HUES6 (cell line): ENCODE measurements around the gene SPOCK1.
A peak's percentile ranks its signal among the peaks of the same experiment; 100 is the strongest.

Source experiments
- H3K27ac ChIP-seq: 2 replicates; pipeline ENCODE4 v1.7.0; 2013; ENCODE audit warnings: low read depth, mild to moderate bottlenecking, low read length, inconsistent platforms
- H3K27me3 ChIP-seq: 2 replicates; pipeline ENCODE4 v1.6.1; 2013; ENCODE audit warnings: low read length; ENCODE audit not compliant: control insufficient read depth, insufficient read depth
- H3K36me3 ChIP-seq: 2 replicates; pipeline ENCODE4 v1.6.1; 2013; ENCODE audit warnings: low read length; ENCODE audit not compliant: control insufficient read depth, insufficient read depth
- H3K4me1 ChIP-seq: 2 replicates; pipeline ENCODE4 v1.6.1; 2013; ENCODE audit warnings: low read length; ENCODE audit not compliant: control insufficient read depth, insufficient read depth
- H3K4me3 ChIP-seq: 2 replicates; pipeline ENCODE4 v1.5.1; 2013; ENCODE audit warnings: low read depth, low read length
- H3K9ac ChIP-seq: one replicate; pipeline ENCODE4 v1.6.1; 2013; ENCODE audit warnings: mild to moderate bottlenecking, low read length
- H3K9me3 ChIP-seq: 2 replicates; pipeline ENCODE4 v1.6.1; 2013; ENCODE audit warnings: low read depth, low read length; ENCODE audit not compliant: control insufficient read depth, insufficient read depth

Gene SPOCK1

GRCh38 chr5:137155261-137156000, 343.7 kb downstream of the SPOCK1 start:
- Histone ChIP-seq H3K27ac (no peak overlapping the region), H3K4me1 (peaks cover 10% of the 10 kb centered on the region), H3K36me3 (no peaks in the 10 kb centered on the region), H3K4me3 (no peak overlapping the region), H3K9ac (no peak overlapping the region), H3K27me3 (no peaks in the 10 kb centered on the region), H3K9me3 (no peaks in the 10 kb centered on the region)

GRCh38 chr5:137152616-137153015, 346.5 kb downstream of the SPOCK1 start:
- Histone ChIP-seq H3K9me3 (no peaks in the 10 kb centered on the region), H3K36me3 (no peaks in the 10 kb centered on the region), H3K9ac (no peak overlapping the region), H3K4me1 (peaks cover 18% of the 10 kb centered on the region), H3K4me3 (no peak overlapping the region), H3K27me3 (no peaks in the 10 kb centered on the region), H3K27ac (no peak overlapping the region)

GRCh38 chr5:137148655-137149054, 350.5 kb downstream of the SPOCK1 start:
- Histone ChIP-seq H3K36me3 (no peaks in the 10 kb centered on the region), H3K4me1 (peaks cover 29% of the 10 kb centered on the region), H3K27ac (no peak overlapping the region), H3K9me3 (no peaks in the 10 kb centered on the region), H3K27me3 (no peaks in the 10 kb centered on the region), H3K4me3 (no peak overlapping the region), H3K9ac (no peak overlapping the region)

GRCh38 chr5:137148159-137148558, 351.0 kb downstream of the SPOCK1 start:
- Histone ChIP-seq H3K4me3 (no peak overlapping the region), H3K27ac (no peak overlapping the region), H3K9ac (no peak overlapping the region), H3K9me3 (no peaks in the 10 kb centered on the region), H3K36me3 (no peaks in the 10 kb centered on the region), H3K4me1 (peaks cover 29% of the 10 kb centered on the region), H3K27me3 (no peaks in the 10 kb centered on the region)

- H3K27ac ChIP-seq: no peak overlapping the region
- H3K4me1 ChIP-seq: peaks cover 29% of the 10 kb centered on the region
- H3K27me3 ChIP-seq: no peaks in the 10 kb centered on the region
- no peak overlapping the region for H3K4me3 ChIP-seq
- H3K36me3 ChIP-seq: no peaks in the 10 kb centered on the region
- no peaks in the 10 kb centered on the region for H3K9me3 ChIP-seq
- no peak overlapping the region for H3K9ac ChIP-seq
These were observed 351.8 kb downstream of the SPOCK1 start for GRCh38 chr5:137147346-137147745.

GRCh38 chr5:137146402-137146890, 352.7 kb downstream of the SPOCK1 start:
- H3K9ac ChIP-seq: peak overlapping the region; percentile 12
- H3K27me3 ChIP-seq: no peaks in the 10 kb centered on the region
- H3K9me3 ChIP-seq: no peaks in the 10 kb centered on the region
- peaks cover 29% of the 10 kb centered on the region for H3K4me1 ChIP-seq
- no peak overlapping the region for H3K4me3 ChIP-seq
- H3K36me3 ChIP-seq: no peaks in the 10 kb centered on the region
- H3K27ac ChIP-seq: peak overlapping the region; percentile 4; the same call in 1 of the 2 replicates

GRCh38 chr5:137145721-137146120, 353.4 kb downstream of the SPOCK1 start:
- no peaks in the 10 kb centered on the region for H3K27me3 ChIP-seq
- H3K9ac ChIP-seq: peak overlapping the region; percentile 5
- H3K9me3 ChIP-seq: no peaks in the 10 kb centered on the region
- no peak overlapping the region for H3K4me3 ChIP-seq
- H3K36me3 ChIP-seq: no peaks in the 10 kb centered on the region
- no peak overlapping the region for H3K27ac ChIP-seq
- H3K4me1 ChIP-seq: peaks cover 29% of the 10 kb centered on the region

- Histone ChIP-seq H3K4me1 (peaks cover 29% of the 10 kb centered on the region), H3K9me3 (no peaks in the 10 kb centered on the region), H3K9ac (no peak overlapping the region), H3K27me3 (peaks cover 3% of the 10 kb centered on the region; the same call in 1 of the 2 replicates), H3K4me3 (no peak overlapping the region), H3K27ac (no peak overlapping the region), H3K36me3 (no peaks in the 10 kb centered on the region)
These were observed 354.5 kb downstream of the SPOCK1 start for GRCh38 chr5:137144656-137145055.

GRCh38 chr5:137142764-137143605, 356.1 kb downstream of the SPOCK1 start:
- H3K27ac ChIP-seq: no peak overlapping the region
- peaks cover 25% of the 10 kb centered on the region for H3K4me1 ChIP-seq
- H3K9me3 ChIP-seq: no peaks in the 10 kb centered on the region
- no peak overlapping the region for H3K9ac ChIP-seq
- peaks cover 3% of the 10 kb centered on the region; the same call in 1 of the 2 replicates for H3K27me3 ChIP-seq
- no peak overlapping the region for H3K4me3 ChIP-seq
- H3K36me3 ChIP-seq: no peaks in the 10 kb centered on the region

- H3K4me3 ChIP-seq: no peak overlapping the region
- H3K36me3 ChIP-seq: no peaks in the 10 kb centered on the region
- no peak overlapping the region for H3K27ac ChIP-seq
- peaks cover 21% of the 10 kb centered on the region for H3K4me1 ChIP-seq
- H3K27me3 ChIP-seq: peaks cover 3% of the 10 kb centered on the region; the same call in 1 of the 2 replicates
- H3K9ac ChIP-seq: no peak overlapping the region
- H3K9me3 ChIP-seq: no peaks in the 10 kb centered on the region
These were observed 356.8 kb downstream of the SPOCK1 start for GRCh38 chr5:137142346-137142745.

GRCh38 chr5:137141779-137142178, 357.3 kb downstream of the SPOCK1 start:
- H3K36me3 ChIP-seq: no peaks in the 10 kb centered on the region
- H3K9ac ChIP-seq: no peak overlapping the region
- peaks cover 3% of the 10 kb centered on the region; the same call in 1 of the 2 replicates for H3K27me3 ChIP-seq
- H3K4me1 ChIP-seq: peaks cover 19% of the 10 kb centered on the region
- H3K27ac ChIP-seq: no peak overlapping the region
- H3K4me3 ChIP-seq: no peak overlapping the region
- no peaks in the 10 kb centered on the region for H3K9me3 ChIP-seq
